OCI-LY3 (cell line): ENCODE measurements around the gene PFKL.

ENCODE experiments used
- CTCF ChIP-seq: fragments of 200-600, 300-600 bp; sonication (generic); IDR thresholded peaks from 2 replicates; pipeline ENCODE4 v1.5.1; 2014; ENCODE audit warnings: antibody characterized with exemption, low read length, low read depth
- EZH2phosphoT487 ChIP-seq: fragments of 200-600 bp; shearing (Covaris generic); IDR thresholded peaks from 2 replicates; pipeline ENCODE4 v1.6.1; 2018; ENCODE audit warnings: antibody characterized with exemption, mixed run types, low read depth

- TF ChIP-seq CTCF, result no peak
- no peak for TF ChIP-seq EZH2phosphoT487
Observed at GRCh38 chr21:44295646-44296045, 4.2 kb upstream of the PFKL start.
